OCI-LY7 (cell line): Measurements from ENCODE around the gene KCNK6. TPM values are rescaled to one million over a fixed set of nuclear protein-coding genes. Genes with fewer than 3 reads are reported as not detected.

Source experiments
- BruUV-seq: library from RNA; stranded (reverse); fragments of 400-500 nt; replicated peaks from 2 replicates; lab custom pipeline; 2021; lab: Mats Ljungman, UMichigan
- CTCF ChIA-PET: fragments of 300-600 bp; sonication (Branson Sonifier 250); formaldehyde crosslinking; loops from one replicate; lab custom pipeline; 2022; ENCODE audit warnings: antibody characterized with exemption; ENCODE audit not compliant: unreplicated experiment; lab: Charles Lee
- POLR2A ChIA-PET: fragments of 300-600 bp; sonication (Branson Sonifier 250); formaldehyde crosslinking; loops from one replicate; lab custom pipeline; 2022; ENCODE audit warnings: antibody characterized with exemption; lab: Charles Lee
- DNase-seq: peaks from one replicate; pipeline ENCODE4 v3.0.0-alpha.2; 2015; ENCODE audit warnings: low spot score
- H2AFZ ChIP-seq: fragments of 200-600 bp; sonication (generic), shearing (Covaris generic); 2 replicates; pipeline ENCODE4 v1.6.1; 2014; ENCODE audit warnings: mild to moderate bottlenecking, antibody characterized with exemption, low read length, moderate library complexity
- H3K27ac ChIP-seq: fragments of 200-600 bp; sonication (generic); 2 replicates; pipeline ENCODE4 v1.5.1; 2014; ENCODE audit warnings: mixed run types, low read depth, mild to moderate bottlenecking, moderate library complexity, low read length, inconsistent platforms; ENCODE audit not compliant: poor library complexity, severe bottlenecking
- H3K36me3 ChIP-seq: fragments of 200-600 bp; sonication (generic); 2 replicates; pipeline ENCODE4 v1.6.1; 2014; ENCODE audit warnings: mild to moderate bottlenecking, antibody characterized with exemption, low read length, moderate library complexity, mixed read lengths; ENCODE audit not compliant: insufficient read depth
- H3K4me1 ChIP-seq: fragments of 200-600 bp; sonication (generic); 2 replicates; pipeline ENCODE4 v1.5.1; 2014; ENCODE audit warnings: mild to moderate bottlenecking, low read length; ENCODE audit not compliant: insufficient read depth, poor library complexity, severe bottlenecking
- H3K4me2 ChIP-seq: fragments of 200-600 bp; sonication (generic); 2 replicates; pipeline ENCODE4 v1.6.1; 2014; ENCODE audit warnings: mild to moderate bottlenecking, low read length
- H3K4me3 ChIP-seq: fragments of 200-600 bp; sonication (generic); 2 replicates; pipeline ENCODE4 v1.5.1; 2014; ENCODE audit warnings: mild to moderate bottlenecking, low read depth, low read length; ENCODE audit not compliant: poor library complexity, severe bottlenecking
- H3K79me2 ChIP-seq: fragments of 200-600 bp; sonication (generic); 2 replicates; pipeline ENCODE4 v1.6.1; 2016; ENCODE audit warnings: low read depth, mild to moderate bottlenecking, low read length, moderate library complexity, mixed read lengths; ENCODE audit not compliant: insufficient read depth
- H3K9me2 ChIP-seq: fragments of 200-600 bp; sonication (generic); 2 replicates; pipeline ENCODE4 v1.6.1; 2016; ENCODE audit warnings: mild to moderate bottlenecking, low read length, mixed read lengths; ENCODE audit not compliant: insufficient read depth
- H3K9me3 ChIP-seq: fragments of 200-600 bp; sonication (generic); 2 replicates; pipeline ENCODE4 v1.6.1; 2014; ENCODE audit warnings: mild to moderate bottlenecking, mixed run types, low read length, mixed read lengths
- H4K20me1 ChIP-seq: fragments of 200-600 bp; sonication (generic); 2 replicates; pipeline ENCODE4 v1.6.1; 2014; ENCODE audit warnings: mild to moderate bottlenecking, antibody characterized with exemption, low read length, moderate library complexity, mixed read lengths; ENCODE audit not compliant: insufficient read depth
- EZH2phosphoT487 ChIP-seq: fragments of 200-600 bp; sonication (generic); IDR thresholded peaks from 2 replicates; pipeline ENCODE4 v1.6.1; 2018; ENCODE audit warnings: low read depth, borderline replicate concordance, mild to moderate bottlenecking, mixed run types, antibody characterized with exemption, low read length, moderate library complexity, mixed read lengths
- intact Hi-C: fragments of 100-400 bp; cut with micrococcal nuclease; formaldehyde crosslinking; loops from one replicate; pipeline ENCODE4 v1.10.0; 2022; ENCODE audit not compliant: unreplicated experiment
- total RNA-seq, 2 experiments: library from RNA; depleted of rRNA in 1 of 2; stranded (reverse); fragments of >200 nt in 1 of 2; shearing (Covaris generic) in 1 of 2; gene quantifications; 2 replicates each; pipeline ENCODE4 v1.2.3, GENCODE V29; 2014 to 2022
- TF ChIP-seq, protein P1 (sequence below): fragments of 200-600 bp; sonication (generic); conservative IDR thresholded peaks from 2 replicates; pipeline ENCODE4 v1.5.1; 2014; ENCODE audit warnings: mild to moderate bottlenecking, antibody characterized with exemption, low read length, moderate library complexity, mixed read lengths

Gene KCNK6
- total RNA-seq, 2 experiments from 2014 or later, result 1.7 to 6.9 TPM

DNA sequence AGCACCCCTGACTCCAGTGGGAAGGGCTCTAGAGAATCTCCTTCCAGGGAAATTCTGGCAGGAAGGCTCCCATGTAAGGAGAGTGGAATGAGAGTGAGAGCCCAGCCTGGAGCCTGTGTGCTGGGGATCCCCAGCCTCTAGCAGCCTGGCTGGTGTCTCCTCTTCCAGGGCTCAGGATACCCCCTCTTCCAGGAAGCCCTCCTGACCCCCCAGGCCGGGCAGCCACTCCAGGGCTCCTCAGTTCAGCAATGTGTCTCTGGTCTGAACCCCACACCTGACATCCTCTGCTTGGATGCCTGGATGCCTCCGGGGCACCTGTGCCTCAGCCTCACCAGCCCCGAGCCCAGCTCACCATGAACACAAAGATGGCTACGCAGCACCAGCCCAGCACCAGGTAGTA lies 12.6 kb upstream of the KCNK6 start:
- BruUV-seq, result no TSS peak
- Histone ChIP-seq H3K9me3 (no peaks in the 10 kb centered on the region), H3K79me2 (no peaks in the 10 kb centered on the region), H3K4me3 (no peak overlapping the region), H3K4me1 (no peaks in the 10 kb centered on the region), H4K20me1 (no peaks in the 10 kb centered on the region), H3K4me2 (no peak overlapping the region), H2AFZ (no peak overlapping the region), H3K36me3 (peaks cover 9% of the 10 kb centered on the region; the same call in 1 of the 2 replicates), H3K9me2 (no peaks in the 10 kb centered on the region), H3K27ac (no peak overlapping the region)
- no peak for TF ChIP-seq EZH2phosphoT487
- TF ChIP-seq, protein P1, sequence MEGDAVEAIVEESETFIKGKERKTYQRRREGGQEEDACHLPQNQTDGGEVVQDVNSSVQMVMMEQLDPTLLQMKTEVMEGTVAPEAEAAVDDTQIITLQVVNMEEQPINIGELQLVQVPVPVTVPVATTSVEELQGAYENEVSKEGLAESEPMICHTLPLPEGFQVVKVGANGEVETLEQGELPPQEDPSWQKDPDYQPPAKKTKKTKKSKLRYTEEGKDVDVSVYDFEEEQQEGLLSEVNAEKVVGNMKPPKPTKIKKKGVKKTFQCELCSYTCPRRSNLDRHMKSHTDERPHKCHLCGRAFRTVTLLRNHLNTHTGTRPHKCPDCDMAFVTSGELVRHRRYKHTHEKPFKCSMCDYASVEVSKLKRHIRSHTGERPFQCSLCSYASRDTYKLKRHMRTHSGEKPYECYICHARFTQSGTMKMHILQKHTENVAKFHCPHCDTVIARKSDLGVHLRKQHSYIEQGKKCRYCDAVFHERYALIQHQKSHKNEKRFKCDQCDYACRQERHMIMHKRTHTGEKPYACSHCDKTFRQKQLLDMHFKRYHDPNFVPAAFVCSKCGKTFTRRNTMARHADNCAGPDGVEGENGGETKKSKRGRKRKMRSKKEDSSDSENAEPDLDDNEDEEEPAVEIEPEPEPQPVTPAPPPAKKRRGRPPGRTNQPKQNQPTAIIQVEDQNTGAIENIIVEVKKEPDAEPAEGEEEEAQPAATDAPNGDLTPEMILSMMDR, result no peak
- no peak for DNase-seq
- CTCF ChIA-PET, result no interaction called here
- intact Hi-C loops, result no loop called here
- POLR2A ChIA-PET, result no interaction called here

DNA sequence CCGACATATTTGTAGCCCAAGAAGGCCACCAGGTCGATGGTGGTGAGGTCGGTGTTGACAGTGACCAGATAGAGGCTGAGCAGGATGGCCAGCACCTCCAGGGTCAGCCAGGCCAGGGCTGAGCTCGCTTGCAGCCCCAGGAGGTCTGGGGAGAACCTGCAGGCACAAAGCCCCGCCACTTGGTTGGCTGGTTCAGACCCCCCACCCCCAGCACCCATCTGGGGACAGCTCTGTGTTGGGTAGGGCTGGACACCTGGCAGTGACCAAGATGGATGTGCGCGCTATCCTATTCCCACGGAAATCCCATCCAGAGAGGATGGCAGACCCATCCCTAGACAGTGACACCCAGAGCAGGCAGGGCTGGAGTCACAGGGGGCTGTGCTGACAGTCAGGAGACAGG lies 12.0 kb upstream of the KCNK6 start:
- Histone ChIP-seq H3K36me3 (peaks cover 9% of the 10 kb centered on the region; the same call in 1 of the 2 replicates), H3K4me2 (no peak overlapping the region), H3K4me1 (no peaks in the 10 kb centered on the region), H3K9me3 (no peaks in the 10 kb centered on the region), H3K9me2 (no peaks in the 10 kb centered on the region), H2AFZ (no peak overlapping the region), H3K79me2 (no peaks in the 10 kb centered on the region), H3K4me3 (no peak overlapping the region), H3K27ac (no peak overlapping the region), H4K20me1 (no peaks in the 10 kb centered on the region)
- CTCF ChIA-PET, result no interaction called here
- no peak for DNase-seq
- intact Hi-C loops, result no loop called here
- TF ChIP-seq, protein P1, result no peak
- no peak for TF ChIP-seq EZH2phosphoT487
- no TSS peak for BruUV-seq
- POLR2A ChIA-PET, result no interaction called here

DNA sequence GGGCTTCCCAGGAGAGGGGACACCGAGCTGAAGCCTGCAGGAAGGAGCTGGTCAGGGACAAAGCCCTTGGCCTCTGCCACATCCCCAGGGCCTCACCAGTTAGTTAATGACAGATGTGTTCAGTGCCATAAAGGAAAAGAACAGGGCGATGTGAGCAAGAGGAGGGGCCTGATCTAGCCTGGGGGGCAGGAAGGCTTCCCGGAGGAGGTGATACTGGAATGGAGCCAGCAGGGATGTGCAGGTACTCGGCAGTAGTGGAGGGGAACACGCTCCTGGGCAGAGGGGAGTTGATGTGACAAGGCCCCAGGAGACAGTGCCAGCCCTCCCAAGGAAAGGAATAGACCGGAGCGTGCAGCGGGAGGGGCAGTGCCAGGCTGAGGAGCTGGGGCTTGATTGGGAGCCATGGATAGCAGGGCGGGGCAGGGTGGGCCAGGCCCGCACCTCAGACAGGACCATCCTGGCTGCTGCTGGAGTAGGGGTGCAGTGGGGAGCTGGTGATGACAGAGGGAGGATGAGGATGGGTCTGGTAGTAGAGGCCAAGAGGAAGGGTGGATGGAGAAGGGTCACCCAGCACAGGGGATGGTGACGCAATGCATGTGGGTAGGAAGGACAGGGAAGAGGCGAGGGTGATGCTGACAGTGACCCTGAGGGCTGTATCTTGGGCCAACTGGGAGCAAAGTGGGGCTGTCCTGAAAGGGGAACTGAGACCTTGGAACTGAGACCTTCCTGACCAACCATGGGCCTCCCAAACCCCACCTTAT lies 11.5 kb upstream of the KCNK6 start:
- Histone ChIP-seq H3K4me3 (no peak overlapping the region), H3K4me1 (no peaks in the 10 kb centered on the region), H4K20me1 (no peaks in the 10 kb centered on the region), H3K9me3 (no peaks in the 10 kb centered on the region), H3K9me2 (no peaks in the 10 kb centered on the region), H3K36me3 (peaks cover 9% of the 10 kb centered on the region; the same call in 1 of the 2 replicates), H2AFZ (no peak overlapping the region), H3K4me2 (no peak overlapping the region), H3K79me2 (no peaks in the 10 kb centered on the region), H3K27ac (no peak overlapping the region)
- POLR2A ChIA-PET, result no interaction called here
- intact Hi-C loops, result no loop called here
- BruUV-seq, result no TSS peak
- no peak for TF ChIP-seq EZH2phosphoT487
- TF ChIP-seq, protein P1, result no peak
- CTCF ChIA-PET, result no interaction called here
- no peak for DNase-seq
